ENCODE data around the gene SMOC2.

Gene SMOC2

GRCh38 chr6:168632694-168633093 is 191.7 kb downstream of the SMOC2 start:
- in situ Hi-C loops (cut with HindIII; ENCODE audit: low pct_unique_long_range_greater_than_20kb, low sequenced_read_pairs) = no loop called here
- no peak for DNase-seq (ENCODE audit: low read depth in 1 of 2, low spot score in 1 of 2)
- TF ChIP-seq JUND (IDR thresholded peaks at IDR 0.05; ENCODE audit: low read depth) = no peak

GRCh38 chr6:168634541-168635328 is 193.8 kb downstream of the SMOC2 start:
- in situ Hi-C loops (cut with HindIII; ENCODE audit: low pct_unique_long_range_greater_than_20kb, low sequenced_read_pairs) = no loop called here

GRCh38 chr6:168636147-168637004 is 195.4 kb downstream of the SMOC2 start:
- DNase-seq (ENCODE audit: low read depth in 1 of 2, low spot score in 1 of 2) = peak in 1 of 2 experiments; percentile 16
- in situ Hi-C loops (cut with HindIII; ENCODE audit: low pct_unique_long_range_greater_than_20kb, low sequenced_read_pairs) = no loop called here
- no peak for TF ChIP-seq JUND (IDR thresholded peaks at IDR 0.05; ENCODE audit: low read depth)

More at GRCh38 chr6:168634541-168635328, 193.8 kb downstream of the SMOC2 start:
- DNase-seq (ENCODE audit: low read depth in 1 of 2, low spot score in 1 of 2) = no peak
- TF ChIP-seq JUND (IDR thresholded peaks at IDR 0.05; ENCODE audit: low read depth) = no peak

GRCh38 chr6:168637834-168638233 is 196.8 kb downstream of the SMOC2 start:
- no peak for DNase-seq (ENCODE audit: low read depth in 1 of 2, low spot score in 1 of 2)
- in situ Hi-C loops (cut with HindIII; ENCODE audit: low pct_unique_long_range_greater_than_20kb, low sequenced_read_pairs) = no loop called here

GRCh38 chr6:168638468-168639271 is 197.7 kb downstream of the SMOC2 start:
- no peak for DNase-seq (ENCODE audit: low read depth in 1 of 2, low spot score in 1 of 2)
- in situ Hi-C loops (cut with HindIII; ENCODE audit: low pct_unique_long_range_greater_than_20kb, low sequenced_read_pairs) = no loop called here
- no peak for TF ChIP-seq JUND (IDR thresholded peaks at IDR 0.05; ENCODE audit: low read depth)

More at GRCh38 chr6:168637834-168638233, 196.8 kb downstream of the SMOC2 start:
- no peak for TF ChIP-seq JUND (IDR thresholded peaks at IDR 0.05; ENCODE audit: low read depth)

GRCh38 chr6:168640181-168640580 is 199.2 kb downstream of the SMOC2 start:
- in situ Hi-C loops (cut with HindIII; ENCODE audit: low pct_unique_long_range_greater_than_20kb, low sequenced_read_pairs) = no loop called here
- no peak for DNase-seq (ENCODE audit: low read depth in 1 of 2, low spot score in 1 of 2)
- no peak for TF ChIP-seq JUND (IDR thresholded peaks at IDR 0.05; ENCODE audit: low read depth)

- in situ Hi-C loops (cut with HindIII; ENCODE audit: low pct_unique_long_range_greater_than_20kb, low sequenced_read_pairs) = no loop called here
- DNase-seq (ENCODE audit: low read depth in 1 of 2, low spot score in 1 of 2) = no peak
- no peak for TF ChIP-seq JUND (IDR thresholded peaks at IDR 0.05; ENCODE audit: low read depth)
Observed at GRCh38 chr6:168640768-168641167, 199.8 kb downstream of the SMOC2 start.

GRCh38 chr6:168641446-168641845 is 200.5 kb downstream of the SMOC2 start:
- TF ChIP-seq JUND (IDR thresholded peaks at IDR 0.05; ENCODE audit: low read depth) = no peak
- in situ Hi-C loops (cut with HindIII; ENCODE audit: low pct_unique_long_range_greater_than_20kb, low sequenced_read_pairs) = no loop called here
- no peak for DNase-seq (ENCODE audit: low read depth in 1 of 2, low spot score in 1 of 2)

GRCh38 chr6:168643401-168643800 is 202.4 kb downstream of the SMOC2 start:
- in situ Hi-C loops (cut with HindIII; ENCODE audit: low pct_unique_long_range_greater_than_20kb, low sequenced_read_pairs) = no loop called here
- DNase-seq (ENCODE audit: low read depth in 1 of 2, low spot score in 1 of 2) = no peak
- no peak for TF ChIP-seq JUND (IDR thresholded peaks at IDR 0.05; ENCODE audit: low read depth)

- no peak for DNase-seq (ENCODE audit: low read depth in 1 of 2, low spot score in 1 of 2)
- in situ Hi-C loops (cut with HindIII; ENCODE audit: low pct_unique_long_range_greater_than_20kb, low sequenced_read_pairs) = no loop called here
- no peak for TF ChIP-seq JUND (IDR thresholded peaks at IDR 0.05; ENCODE audit: low read depth)
Observed at GRCh38 chr6:168645326-168645725, 204.3 kb downstream of the SMOC2 start.

GRCh38 chr6:168647271-168647670 is 206.3 kb downstream of the SMOC2 start:
- no peak for DNase-seq (ENCODE audit: low read depth in 1 of 2, low spot score in 1 of 2)
- TF ChIP-seq JUND (IDR thresholded peaks at IDR 0.05; ENCODE audit: low read depth) = no peak
- in situ Hi-C loops (cut with HindIII; ENCODE audit: low pct_unique_long_range_greater_than_20kb, low sequenced_read_pairs) = no loop called here

Data from T47D (cell line).